COLO668 (cell line): ENCODE data around the gene USP9Y.
"Not testable (repeated sequence)": the region's sequence is repeated elsewhere in the genome, so short reads cannot be mapped to it uniquely, and the experiment has no call there.

Experiments used
- DNase-seq: peaks from one replicate; lab custom pipeline; 2025; ENCODE audit not compliant: unreplicated experiment; lab: John Stamatoyannopoulos, UW

USP9Y gene, protein sequence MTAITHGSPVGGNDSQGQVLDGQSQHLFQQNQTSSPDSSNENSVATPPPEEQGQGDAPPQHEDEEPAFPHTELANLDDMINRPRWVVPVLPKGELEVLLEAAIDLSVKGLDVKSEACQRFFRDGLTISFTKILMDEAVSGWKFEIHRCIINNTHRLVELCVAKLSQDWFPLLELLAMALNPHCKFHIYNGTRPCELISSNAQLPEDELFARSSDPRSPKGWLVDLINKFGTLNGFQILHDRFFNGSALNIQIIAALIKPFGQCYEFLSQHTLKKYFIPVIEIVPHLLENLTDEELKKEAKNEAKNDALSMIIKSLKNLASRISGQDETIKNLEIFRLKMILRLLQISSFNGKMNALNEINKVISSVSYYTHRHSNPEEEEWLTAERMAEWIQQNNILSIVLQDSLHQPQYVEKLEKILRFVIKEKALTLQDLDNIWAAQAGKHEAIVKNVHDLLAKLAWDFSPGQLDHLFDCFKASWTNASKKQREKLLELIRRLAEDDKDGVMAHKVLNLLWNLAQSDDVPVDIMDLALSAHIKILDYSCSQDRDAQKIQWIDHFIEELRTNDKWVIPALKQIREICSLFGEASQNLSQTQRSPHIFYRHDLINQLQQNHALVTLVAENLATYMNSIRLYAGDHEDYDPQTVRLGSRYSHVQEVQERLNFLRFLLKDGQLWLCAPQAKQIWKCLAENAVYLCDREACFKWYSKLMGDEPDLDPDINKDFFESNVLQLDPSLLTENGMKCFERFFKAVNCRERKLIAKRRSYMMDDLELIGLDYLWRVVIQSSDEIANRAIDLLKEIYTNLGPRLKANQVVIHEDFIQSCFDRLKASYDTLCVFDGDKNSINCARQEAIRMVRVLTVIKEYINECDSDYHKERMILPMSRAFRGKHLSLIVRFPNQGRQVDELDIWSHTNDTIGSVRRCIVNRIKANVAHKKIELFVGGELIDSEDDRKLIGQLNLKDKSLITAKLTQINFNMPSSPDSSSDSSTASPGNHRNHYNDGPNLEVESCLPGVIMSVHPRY (N-terminal part only)

DNA sequence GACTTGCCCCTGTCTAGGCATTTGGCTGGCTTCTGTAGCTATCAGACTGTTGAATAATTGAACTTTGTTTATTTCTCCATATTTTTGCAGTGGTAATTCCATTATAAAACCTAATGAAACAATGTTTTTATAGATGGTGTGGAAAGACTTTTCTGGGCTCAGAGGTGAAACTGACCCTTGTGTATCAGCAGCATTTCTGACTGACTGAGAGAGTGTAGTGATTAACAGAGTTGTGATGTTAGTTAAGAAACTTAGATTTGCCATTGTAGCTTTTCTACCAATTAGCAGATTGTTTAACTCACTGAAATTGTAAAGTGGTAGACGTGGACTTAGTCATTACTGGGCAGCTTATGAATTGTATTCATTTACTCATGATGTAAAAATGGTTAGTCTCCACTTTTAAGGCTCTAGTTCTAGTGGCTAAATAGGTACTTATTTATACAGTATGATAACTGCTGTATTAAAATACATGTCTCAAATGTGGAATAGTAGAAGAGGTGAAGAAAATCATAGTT lies at the start of gene USP9Y:
TSS of gene USP9Y (plus strand) at position 51 of the 515 bp plus-strand sequence. CDS start 8,217 bp downstream, outside the sequence.
- no peak for DNase-seq

DNA sequence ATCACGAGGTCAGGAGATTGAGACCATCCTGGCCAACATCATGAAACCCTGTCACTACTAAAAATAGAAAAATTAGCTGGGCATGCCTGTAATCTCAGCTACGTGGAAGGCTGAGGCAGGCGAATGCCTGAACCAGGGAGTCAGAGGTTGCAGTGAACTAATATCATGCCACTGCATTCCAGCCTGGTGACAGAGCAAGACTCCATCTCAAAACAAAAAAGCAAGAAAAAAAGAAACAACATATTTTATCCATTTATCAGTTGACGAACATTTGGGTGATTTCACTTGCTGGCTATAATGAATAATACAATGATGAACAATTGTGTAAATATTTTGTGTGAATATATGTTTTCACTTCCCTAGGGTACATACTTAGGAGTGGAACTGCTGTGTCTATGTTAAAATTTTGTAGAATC lies 49.4 kb upstream of the USP9Y start:
- DNase-seq: no peak

DNA sequence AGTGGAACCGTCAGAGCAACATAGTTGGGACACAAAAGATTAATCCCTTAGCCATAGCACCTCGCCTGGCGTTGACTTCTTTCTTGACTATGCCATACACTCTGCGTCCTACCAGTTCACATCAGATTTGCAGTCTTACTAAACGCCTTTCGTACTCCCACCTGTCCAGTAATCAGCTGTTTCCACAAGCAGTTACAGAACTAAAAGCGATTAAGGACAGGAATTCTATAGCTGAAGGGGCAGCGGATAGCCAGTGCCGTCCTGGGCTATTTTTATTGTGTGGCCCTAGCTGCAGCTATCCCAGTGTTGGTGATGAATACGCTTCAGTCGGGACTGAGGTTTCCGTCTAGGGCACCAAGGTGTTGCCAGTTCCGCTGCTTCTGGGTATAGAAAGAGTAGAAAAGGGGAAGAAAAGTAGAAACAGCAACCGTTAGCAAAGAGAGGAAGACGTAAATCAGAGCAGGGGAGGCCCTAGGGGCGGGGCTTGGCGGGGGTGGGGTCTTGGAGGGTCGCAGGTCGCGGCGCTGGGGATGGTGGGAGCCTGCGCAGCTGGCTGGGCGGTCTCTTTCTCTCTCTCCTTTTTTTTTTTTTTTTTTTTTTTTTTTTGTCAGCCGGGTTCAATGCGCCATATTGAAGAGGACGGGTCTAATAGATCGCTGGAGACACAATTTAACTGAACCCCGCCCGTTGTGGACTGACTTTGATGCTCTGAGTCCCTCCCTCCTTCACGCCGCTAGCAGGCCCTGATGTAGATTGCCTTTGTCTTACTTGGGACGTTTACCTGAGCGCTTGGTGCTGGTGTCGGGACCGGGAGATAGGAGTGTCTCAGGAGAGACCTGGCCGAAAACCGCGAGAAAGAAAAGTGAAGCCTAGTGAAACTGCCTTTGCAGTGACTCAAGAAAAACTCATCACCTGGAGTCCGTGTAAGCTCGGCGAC lies 39.0 kb upstream of the USP9Y start:
- no peak for DNase-seq

DNA sequence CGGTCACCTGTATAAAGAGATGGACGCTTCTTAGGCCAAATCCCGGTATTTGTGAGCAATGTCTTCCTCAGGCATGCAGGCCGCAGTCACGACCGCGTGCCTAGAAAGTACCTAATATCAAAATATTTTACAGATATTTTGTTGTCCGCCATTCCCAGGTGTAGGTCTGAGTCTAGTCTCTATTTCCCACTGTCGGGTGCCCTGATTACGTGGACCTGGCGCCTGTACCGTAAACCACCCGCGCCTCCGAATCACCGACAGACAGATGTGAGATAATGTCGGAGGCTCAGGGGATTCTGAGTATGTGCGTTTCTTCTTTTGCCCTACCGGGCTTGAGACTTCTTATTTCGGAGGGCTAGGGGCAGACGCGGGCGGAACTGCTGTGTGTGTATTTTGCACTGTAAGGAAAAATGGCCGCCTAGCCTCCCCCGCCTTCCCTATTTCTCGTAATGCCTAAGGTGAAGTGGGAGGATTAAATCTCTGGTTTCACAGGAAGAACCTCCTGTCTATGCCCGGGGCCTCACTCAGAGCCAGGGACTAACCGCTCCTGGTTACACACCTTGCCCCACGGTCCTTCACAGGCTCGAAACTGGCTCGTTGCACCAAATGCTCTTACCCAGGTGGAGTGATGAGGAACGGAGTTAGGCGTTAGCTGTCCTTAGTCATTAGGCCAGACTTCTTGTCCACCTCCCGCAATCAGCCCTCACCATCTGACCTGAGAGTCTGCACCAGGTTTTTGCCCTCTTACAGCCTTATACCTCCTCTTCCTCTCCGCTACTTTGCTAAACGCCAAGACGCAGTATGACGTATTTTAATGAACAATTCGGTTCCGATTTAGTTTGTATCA lies 38.1 kb upstream of the USP9Y start:
- no peak for DNase-seq

DNA sequence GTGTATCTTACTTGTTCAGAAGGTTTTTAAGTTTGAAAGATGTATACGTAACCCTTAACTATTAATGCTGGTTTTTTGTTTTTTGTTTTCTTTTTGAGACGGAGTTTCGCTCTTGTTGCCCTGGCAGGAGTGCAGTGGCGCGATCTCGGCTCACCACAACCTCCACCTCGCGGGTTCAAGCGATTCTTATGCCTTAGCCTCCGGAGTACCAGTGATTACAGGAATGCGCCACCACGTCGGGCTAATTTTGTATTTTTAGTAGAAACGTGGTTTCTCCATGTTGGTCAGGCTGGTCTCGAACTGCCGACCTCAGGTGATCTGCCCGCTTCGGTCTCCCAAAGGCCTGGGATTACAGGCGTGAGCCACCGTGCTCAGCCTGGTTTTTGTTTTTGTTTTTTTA lies 37.2 kb upstream of the USP9Y start:
- DNase-seq: not testable (repeated sequence)

DNA sequence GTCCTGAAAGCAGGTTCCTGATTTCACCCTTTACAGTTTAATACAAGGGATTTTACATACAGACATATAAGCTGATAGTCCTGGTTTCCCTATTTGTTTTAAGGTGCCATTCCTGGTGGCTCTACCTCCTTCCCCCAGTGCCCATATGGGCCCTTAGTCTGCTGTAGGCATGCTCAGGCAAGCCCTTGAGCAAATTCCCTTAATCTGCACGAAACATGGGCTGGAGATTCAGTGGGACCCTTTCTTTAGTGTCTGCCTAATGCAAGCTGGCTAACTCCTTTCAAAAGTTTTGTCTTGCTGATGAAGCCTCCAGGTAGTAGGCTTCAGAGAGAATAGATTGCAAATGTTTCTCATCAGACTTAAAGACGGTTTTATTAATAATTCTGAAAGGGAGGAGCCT lies 22.9 kb upstream of the USP9Y start:
- DNase-seq: no peak

DNA sequence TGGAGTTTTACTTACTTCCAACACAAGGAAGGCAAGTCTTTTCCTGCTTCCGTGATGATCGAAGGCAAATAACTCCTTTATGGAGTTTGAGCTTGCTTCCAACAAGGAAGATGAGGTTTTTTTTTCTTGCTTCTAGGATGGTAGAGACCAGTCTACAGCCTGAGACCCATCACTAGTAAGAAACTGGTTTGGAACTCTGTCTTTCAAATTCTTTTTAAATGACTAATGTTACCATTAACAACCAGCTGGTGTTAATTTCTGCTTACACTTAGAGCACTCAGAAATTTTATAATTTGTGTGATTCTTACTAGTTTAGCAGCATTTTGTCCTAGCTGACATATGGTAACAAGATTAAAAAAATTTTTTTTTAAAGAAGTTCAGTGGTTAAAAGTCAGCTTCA lies 19.5 kb upstream of the USP9Y start:
- DNase-seq: no peak

DNA sequence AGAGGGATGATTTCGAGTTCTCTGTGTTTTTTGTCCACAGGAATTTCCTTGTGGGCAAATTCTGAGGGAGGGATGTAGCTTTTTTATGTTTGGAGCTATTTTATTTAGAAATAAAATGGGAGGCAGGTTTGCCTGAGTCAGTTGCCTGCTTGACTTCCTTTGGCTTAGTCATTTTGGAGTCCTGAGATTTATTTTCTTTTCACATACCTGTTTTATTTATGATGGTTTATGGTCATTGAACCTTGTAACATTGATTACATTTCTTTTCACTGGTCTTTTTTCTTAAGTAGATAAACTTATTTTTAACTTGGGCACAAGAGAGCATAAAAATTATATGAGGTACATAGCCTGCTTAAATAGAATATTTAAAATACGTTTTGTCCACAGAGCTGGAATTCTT lies 12.7 kb upstream of the USP9Y start:
- no peak for DNase-seq

DNA sequence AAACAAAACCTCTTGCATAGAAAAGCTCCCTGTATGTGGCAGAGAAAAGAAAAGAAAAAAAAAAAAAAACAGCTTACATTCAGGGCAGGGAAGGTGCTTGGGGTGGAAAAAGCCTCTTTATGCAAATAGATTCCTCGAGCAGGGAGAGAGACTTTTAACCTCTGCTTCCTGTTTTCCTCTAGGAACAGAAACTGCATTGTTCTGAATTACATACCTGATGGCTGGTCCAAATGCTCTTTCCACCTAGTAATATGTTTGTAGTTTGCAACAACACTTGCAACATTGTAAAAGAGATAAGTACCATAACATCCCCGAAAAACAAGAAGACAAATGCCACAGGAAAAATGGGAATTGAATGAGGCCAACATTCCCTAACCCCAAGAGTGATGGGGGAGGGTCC lies 944 bp upstream of the USP9Y start:
- DNase-seq: no peak

DNA sequence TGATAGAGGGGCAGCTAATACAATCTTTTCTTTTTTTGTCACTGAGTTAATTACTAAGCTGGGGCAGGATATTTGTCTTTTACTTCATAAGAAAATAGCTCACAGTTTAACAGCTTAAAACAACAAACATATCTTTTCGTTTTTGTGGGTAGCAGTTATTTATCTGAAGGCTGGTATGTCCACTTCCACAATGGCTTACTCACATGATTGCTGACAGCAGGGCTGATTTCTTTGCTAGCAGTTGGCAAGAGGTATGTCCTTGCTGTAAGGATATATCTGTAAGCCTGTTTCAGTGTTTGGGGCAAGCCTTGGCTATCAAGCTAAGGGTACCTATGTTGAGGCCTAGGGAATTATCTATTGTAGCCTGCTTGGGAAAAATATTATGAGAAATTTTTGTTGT lies 1.1 kb downstream of the USP9Y start:
- DNase-seq: no peak

DNA sequence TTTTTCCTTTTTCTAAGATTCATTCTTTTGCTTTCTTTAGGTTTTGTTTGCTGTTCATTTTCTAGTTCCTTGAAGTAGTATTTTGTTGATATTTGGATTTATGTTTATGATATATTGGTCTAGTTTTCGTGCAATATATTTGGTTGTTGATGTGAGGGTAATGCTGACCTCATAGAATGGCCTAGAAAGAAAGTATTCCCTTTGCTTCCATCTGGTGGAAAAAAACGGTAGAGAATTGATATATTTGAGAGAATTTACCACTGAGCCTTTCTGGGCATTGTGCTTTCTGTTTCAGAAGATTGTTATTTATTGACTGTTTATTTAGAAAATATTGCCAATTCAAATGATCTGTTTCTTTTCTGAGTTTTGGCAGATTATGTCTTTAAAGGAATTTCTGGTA lies 9.4 kb downstream of the USP9Y start:
- DNase-seq: no peak

DNA sequence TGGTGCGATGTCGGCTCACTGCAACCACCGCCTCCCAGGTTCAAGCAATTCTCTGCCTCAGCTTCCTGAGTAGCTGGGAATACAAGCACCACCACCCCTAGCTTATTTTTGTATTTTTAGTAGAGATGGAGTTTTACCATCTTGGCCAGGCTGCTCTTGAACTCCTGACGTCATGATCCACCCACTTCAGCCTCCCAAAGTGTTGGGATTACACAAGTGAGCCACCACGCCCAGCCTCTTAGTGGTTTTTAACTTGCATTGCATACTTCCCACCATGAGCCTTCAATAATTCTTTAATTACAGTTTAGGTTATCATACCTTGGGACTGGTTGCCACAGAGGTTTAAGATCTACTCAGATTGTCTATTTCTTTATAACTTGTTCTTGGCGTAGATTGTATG lies 14.3 kb downstream of the USP9Y start:
- DNase-seq: no peak

DNA sequence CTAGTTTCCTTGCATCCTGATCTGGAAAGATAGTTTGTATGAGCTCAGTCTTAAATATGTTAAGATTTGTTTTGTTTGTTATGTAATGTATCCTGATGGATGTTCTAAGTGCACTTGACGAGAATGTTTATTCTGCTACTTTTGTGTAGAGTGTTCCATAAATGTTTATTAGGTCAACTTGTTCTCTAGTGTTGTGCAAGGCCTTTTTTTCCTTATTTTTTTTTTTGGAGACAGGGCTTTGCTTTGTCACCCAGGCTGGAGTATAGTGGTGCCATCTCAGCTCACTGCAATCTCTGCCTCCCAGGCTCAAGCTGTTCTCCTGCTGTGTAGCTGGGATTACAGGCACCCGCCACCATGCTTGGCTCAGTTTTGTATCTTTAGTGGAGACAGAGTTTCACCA lies 28.7 kb downstream of the USP9Y start:
- DNase-seq: no peak

DNA sequence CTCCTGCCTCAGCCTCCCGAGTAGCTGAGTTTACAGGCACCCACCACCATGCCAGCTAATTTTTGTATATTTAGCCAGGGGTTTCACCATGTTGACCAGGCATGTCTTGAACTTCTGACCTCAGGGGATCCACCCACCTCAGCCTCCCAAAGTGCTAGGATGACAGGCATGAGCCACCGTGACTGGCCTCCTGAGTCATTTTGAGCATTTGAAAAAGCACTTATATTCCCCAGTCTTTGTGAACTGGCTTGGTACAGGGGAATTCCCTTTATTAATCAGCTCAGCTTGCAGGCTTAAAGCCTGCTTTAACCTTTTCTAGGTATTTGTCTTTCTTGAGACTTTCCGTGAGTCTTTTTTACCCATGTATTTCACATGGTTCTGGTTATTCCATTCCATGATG lies 32.6 kb downstream of the USP9Y start:
- no peak for DNase-seq

DNA sequence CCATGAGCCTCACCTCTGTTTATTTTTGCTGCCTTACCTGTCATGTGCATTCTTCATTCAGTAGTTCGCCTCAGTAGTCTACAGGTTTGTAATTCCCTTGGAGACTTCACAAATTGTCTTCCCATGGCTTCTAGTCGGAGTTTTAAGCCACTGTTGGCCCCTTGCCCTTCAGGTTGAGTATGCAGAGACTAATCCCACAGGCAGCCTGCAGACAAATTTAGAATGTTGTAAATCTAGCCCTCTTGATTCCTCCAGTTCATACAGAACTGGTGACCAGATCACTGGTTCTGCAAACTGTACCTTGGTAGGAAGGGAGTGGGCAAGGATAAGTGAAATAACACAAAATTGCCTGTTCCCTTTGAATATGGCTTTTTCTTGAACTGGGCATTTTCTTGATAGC lies 33.0 kb downstream of the USP9Y start:
- DNase-seq: no peak

DNA sequence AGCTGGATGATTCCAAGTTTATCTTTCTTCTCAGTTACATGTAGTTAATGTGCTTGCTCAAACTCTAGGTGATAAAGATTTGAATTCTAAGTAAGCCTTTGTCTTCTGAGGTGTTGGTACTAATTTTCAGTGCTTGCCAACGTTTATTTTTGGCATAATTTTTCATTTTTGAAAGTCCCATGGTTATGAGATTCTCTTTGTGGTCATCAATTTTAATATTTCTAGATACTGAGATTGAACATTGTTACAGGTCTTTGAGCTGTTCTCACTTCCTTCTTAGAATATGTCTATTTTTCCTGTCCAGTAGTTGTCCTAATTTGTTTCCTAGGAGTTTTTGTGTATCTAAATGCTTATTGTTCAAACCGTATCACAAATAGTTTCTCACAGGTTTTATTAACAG lies 40.4 kb downstream of the USP9Y start:
- DNase-seq: no peak

DNA sequence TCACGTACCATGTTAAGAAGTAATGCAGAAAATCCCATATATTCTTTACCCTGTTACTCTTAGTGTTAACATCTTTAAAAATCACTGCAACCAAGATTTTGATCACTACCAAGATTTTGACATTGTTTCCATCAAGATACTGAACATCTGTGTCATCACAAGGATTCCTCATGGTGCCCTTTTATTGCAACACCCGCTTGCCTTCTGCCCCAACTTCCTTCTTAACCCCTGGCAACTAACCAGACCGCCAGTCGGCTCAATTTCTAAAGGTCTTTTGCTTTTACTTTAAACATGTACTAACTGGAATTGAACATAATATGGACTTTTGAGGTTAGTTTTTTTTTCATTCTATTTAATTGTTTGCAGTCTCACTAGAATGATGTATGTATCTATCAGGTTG lies 41.7 kb downstream of the USP9Y start:
- DNase-seq: no peak

DNA sequence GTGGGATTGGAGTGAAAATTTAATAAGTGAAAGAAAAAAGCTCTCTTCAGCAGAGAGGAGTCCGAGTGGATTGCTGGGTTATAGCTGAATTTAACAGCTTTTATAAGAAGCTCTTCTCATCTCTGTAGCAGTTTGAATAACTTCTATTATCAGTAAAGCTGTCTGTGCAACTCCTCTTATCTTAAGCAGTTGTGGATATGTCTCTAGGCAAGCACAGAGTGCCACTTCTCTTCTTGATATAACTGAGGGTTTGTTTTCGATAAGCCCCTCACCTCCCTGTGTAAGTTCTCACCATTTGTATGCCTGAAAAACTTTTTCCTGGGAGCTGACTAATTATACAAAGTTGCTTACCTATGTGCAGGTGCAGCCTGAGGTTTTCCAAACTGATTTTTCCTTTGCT lies 43.1 kb downstream of the USP9Y start:
- DNase-seq: no peak

DNA sequence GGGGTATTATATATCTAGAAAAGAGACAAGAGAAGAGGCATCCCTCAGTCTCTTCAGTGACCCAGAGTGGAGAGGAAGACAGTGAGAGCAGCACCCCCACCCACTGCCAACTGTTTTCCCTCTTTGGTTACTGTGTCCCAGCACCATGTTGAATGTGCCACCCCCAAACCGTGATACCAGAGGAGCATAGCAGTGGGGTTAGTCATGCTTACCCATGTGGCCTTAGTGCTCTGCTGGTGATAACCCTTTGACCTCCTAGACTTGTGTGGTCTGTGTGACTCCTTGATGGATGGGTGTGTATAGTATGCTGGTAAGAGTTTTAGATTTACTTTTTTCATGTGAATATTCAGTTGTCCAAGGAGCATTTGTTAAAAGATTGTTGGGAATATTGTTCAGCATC lies 48.3 kb downstream of the USP9Y start:
- no peak for DNase-seq

DNA sequence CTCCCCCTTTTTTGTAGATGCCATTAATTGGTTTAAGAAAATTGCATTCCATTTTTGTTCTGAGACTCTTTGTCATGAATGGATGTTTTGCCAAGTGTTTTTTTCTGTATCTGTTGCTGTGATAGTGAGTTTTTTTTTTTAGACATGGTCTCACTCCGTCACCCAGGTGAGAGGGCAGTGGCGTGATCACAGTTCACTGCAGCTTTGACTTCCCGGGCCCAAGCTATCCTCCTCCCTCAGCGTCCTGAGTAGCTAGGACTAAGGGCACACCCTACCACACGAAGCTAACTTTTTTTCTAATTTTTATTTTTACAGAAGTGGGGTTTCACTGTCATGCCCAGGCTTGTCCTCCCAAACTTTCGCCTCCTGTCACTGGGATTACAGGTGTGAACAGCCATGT lies 51.8 kb downstream of the USP9Y start:
- DNase-seq: no peak
